Body of pancreas (tissue), 4 donors: ENCODE results near the gene DHODH.

Experiments used
- POLR2A ChIP-seq, 3 donors: fragments of 450-650 bp; IDR thresholded peaks; one replicate each; pipeline ENCODE4 v1.6.1; 2016; ENCODE audit warnings: antibody characterized with exemption in 3 of 3, mild to moderate bottlenecking in 2 of 3
- TF ChIP-seq, protein P1 (sequence below), 7 experiments: fragments of 450-650 bp in 4 of 7; fragments of 200-600 bp in 3 of 7; sonication (generic) in 3 of 7; IDR thresholded peaks; one replicate each; pipeline ENCODE4 v1.5.1; 2016 to 2019; ENCODE audit warnings: antibody characterized with exemption in 7 of 7

DNA sequence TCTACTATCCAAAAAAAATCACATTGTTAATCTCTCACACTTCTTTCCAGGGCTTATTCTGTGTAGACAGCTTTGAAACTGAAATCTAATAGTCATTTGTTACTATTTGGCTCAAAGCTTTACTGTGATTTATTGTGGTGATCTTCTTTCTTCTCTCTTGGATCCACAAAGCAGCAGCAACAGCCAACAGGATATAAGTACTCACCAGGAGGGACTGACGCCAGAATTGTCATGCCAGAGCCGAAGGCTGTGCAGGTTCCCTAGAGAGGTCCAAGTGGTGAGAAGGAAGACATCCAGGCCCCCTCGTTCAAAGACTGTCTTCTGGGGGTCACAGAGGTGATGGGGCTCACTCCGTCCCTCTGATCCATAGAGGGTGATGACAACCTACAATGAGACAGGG lies 41.6 kb upstream of the DHODH start:
- TF ChIP-seq POLR2A (IDR thresholded peaks at IDR 0.05), result no peak
- TF ChIP-seq, protein P1, sequence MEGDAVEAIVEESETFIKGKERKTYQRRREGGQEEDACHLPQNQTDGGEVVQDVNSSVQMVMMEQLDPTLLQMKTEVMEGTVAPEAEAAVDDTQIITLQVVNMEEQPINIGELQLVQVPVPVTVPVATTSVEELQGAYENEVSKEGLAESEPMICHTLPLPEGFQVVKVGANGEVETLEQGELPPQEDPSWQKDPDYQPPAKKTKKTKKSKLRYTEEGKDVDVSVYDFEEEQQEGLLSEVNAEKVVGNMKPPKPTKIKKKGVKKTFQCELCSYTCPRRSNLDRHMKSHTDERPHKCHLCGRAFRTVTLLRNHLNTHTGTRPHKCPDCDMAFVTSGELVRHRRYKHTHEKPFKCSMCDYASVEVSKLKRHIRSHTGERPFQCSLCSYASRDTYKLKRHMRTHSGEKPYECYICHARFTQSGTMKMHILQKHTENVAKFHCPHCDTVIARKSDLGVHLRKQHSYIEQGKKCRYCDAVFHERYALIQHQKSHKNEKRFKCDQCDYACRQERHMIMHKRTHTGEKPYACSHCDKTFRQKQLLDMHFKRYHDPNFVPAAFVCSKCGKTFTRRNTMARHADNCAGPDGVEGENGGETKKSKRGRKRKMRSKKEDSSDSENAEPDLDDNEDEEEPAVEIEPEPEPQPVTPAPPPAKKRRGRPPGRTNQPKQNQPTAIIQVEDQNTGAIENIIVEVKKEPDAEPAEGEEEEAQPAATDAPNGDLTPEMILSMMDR (IDR thresholded peaks at IDR 0.05), result no peak
